HTR-8/SVneo (cell line): ENCODE data around the gene SH2D3C.

Source experiments
- DNase-seq: peaks from one replicate; pipeline ENCODE4 v3.0.0; 2011; ENCODE audit warnings: low spot score, mixed read lengths; ENCODE audit not compliant: insufficient read length
- FAIRE-seq: peaks from 2 replicates; lab custom pipeline; 2011; peaks lifted over from hg19 to GRCh38; lab: Jason Lieb, UNC

The SH2D3C gene

GRCh38 chr9:127778280-127779135 is at the start of gene SH2D3C:
SH2D3C (minus strand) TSS chr9:127778666; CDS start chr9:127778627, 39 bp downstream.
- DNase-seq (no peak), FAIRE-seq (no peak)

- no peak for DNase-seq
- no peak for FAIRE-seq
Observed at GRCh38 chr9:127826253-127826913, 47.9 kb upstream of the SH2D3C start.

- no peak for DNase-seq
- FAIRE-seq = no peak
Observed at GRCh38 chr9:127825319-127826051, 47.0 kb upstream of the SH2D3C start.

- FAIRE-seq (no peak), DNase-seq (no peak)
Observed at GRCh38 chr9:127822108-127822507, 43.6 kb upstream of the SH2D3C start.

GRCh38 chr9:127818574-127818973 is 40.1 kb upstream of the SH2D3C start:
- no peak for DNase-seq
- no peak for FAIRE-seq

GRCh38 chr9:127817881-127818434 is 39.5 kb upstream of the SH2D3C start:
- DNase-seq (no peak), FAIRE-seq (no peak)

GRCh38 chr9:127816728-127817127 is 38.3 kb upstream of the SH2D3C start:
- no peak for FAIRE-seq
- no peak for DNase-seq

- DNase-seq (no peak), FAIRE-seq (no peak)
Observed at GRCh38 chr9:127816362-127816725, 37.9 kb upstream of the SH2D3C start.

GRCh38 chr9:127815512-127816361 is 37.3 kb upstream of the SH2D3C start:
- FAIRE-seq (no peak), DNase-seq (no peak)

GRCh38 chr9:127814619-127815511 is 36.4 kb upstream of the SH2D3C start:
- FAIRE-seq (no peak), DNase-seq (no peak)

GRCh38 chr9:127813686-127814226 is 35.3 kb upstream of the SH2D3C start:
- no peak for DNase-seq
- FAIRE-seq = no peak

GRCh38 chr9:127812936-127813675 is 34.6 kb upstream of the SH2D3C start:
- no peak for DNase-seq
- FAIRE-seq = no peak

GRCh38 chr9:127812011-127812410 is 33.5 kb upstream of the SH2D3C start:
- DNase-seq (no peak), FAIRE-seq (no peak)

GRCh38 chr9:127810378-127811187 is 32.1 kb upstream of the SH2D3C start:
- FAIRE-seq = no peak
- DNase-seq = no peak

GRCh38 chr9:127809540-127810377 is 31.3 kb upstream of the SH2D3C start:
- FAIRE-seq = no peak

GRCh38 chr9:127809002-127809539 is 30.6 kb upstream of the SH2D3C start:
- DNase-seq = no peak
- no peak for FAIRE-seq

More at GRCh38 chr9:127809540-127810377, 31.3 kb upstream of the SH2D3C start:
- no peak for DNase-seq
